Kidney (tissue), 14 donors: ENCODE data around the gene RBM17. TPM values are rescaled to one million over a fixed set of nuclear protein-coding genes. Genes with fewer than 3 reads are reported as not detected.
"Not testable (repeated sequence)": the region's sequence is repeated elsewhere in the genome, so short reads cannot be mapped to it uniquely, and the experiment has no call there.

Experiments used
- DNase-seq, 5 donors: peaks; one replicate each; pipeline ENCODE4 v3.0.0-alpha.2; 2013 to 2020
- FAIRE-seq: peaks from 2 replicates; lab custom pipeline; 2012; peaks lifted over from hg19 to GRCh38; lab: Jason Lieb, UNC
- H3K27ac ChIP-seq, 2 donors: one replicate each; pipeline ENCODE4 v1.7.0; 2013; ENCODE audit warnings: low read depth in 2 of 2, low read length in 2 of 2, inconsistent platforms in 1 of 2
- H3K27me3 ChIP-seq: one replicate; pipeline ENCODE4 v1.7.1; 2013; ENCODE audit warnings: low read length, inconsistent platforms; ENCODE audit not compliant: control insufficient read depth, insufficient read depth
- H3K36me3 ChIP-seq, 3 donors: one replicate each; pipeline versions ENCODE4 v1.7.0 to v1.7.1; 2013; ENCODE audit warnings: low read length in 3 of 3, control low read depth in 1 of 3, inconsistent platforms in 1 of 3; ENCODE audit not compliant: insufficient read depth in 3 of 3, control insufficient read depth in 2 of 3
- H3K4me1 ChIP-seq, 3 donors: one replicate each; pipeline versions ENCODE4 v1.7.0 to v1.7.1; 2013; ENCODE audit warnings: low read length in 3 of 3, inconsistent platforms in 1 of 3, low read depth in 1 of 3; ENCODE audit not compliant: control insufficient read depth in 2 of 3, insufficient read depth in 2 of 3
- H3K4me3 ChIP-seq, 3 donors: one replicate each; pipeline versions ENCODE4 v1.7.0 to v1.8.1; 2013; ENCODE audit warnings: low read length in 3 of 3, control low read depth in 1 of 3, inconsistent platforms in 1 of 3
- H3K9ac ChIP-seq, 3 donors: one replicate each; pipeline versions ENCODE4 v1.7.0 to v1.7.1; 2013; ENCODE audit warnings: low read length in 3 of 3, control low read depth in 1 of 3, inconsistent platforms in 1 of 3
- H3K9me3 ChIP-seq, 3 donors: one replicate each; pipeline versions ENCODE4 v1.7.0 to v1.7.1; 2013; ENCODE audit warnings: low read length in 3 of 3, control low read depth in 1 of 3, inconsistent platforms in 1 of 3; ENCODE audit not compliant: control insufficient read depth in 2 of 3, insufficient read depth in 1 of 3
- intact Hi-C: fragments of 100-400 bp; cut with DNase I; formaldehyde crosslinking; loops from one replicate; pipeline ENCODE4 v1.11.1; 2022
- polyA plus RNA-seq: library from polyadenylated mRNA; stranded (reverse); fragments of 350-450 nt; fragmentation: Illumina TruSeq; extraction: RNeasy Lipid Tissue Mini Kit (QIAGEN cat#74804); gene quantifications from one replicate; pipeline ENCODE4 v1.2.3, GENCODE V29; 2014; ENCODE audit warnings: low read depth, low replicate concordance; ENCODE audit not compliant: insufficient read depth
- total RNA-seq: library from RNA; stranded (reverse); fragmentation: NEBNext Ultra II Directional; extraction: Animal tissue kit (Norgen Biotek cat#: 25700); gene quantifications from one replicate; pipeline ENCODE4 v1.2.1, GENCODE V29; 2021
- TF ChIP-seq, protein P1 (sequence below): IDR thresholded peaks from 3 replicates; pipeline ENCODE4 v1.5.1; 2012; ENCODE audit warnings: mild to moderate bottlenecking, moderate library complexity, borderline replicate concordance; ENCODE audit not compliant: insufficient read depth; ENCODE audit errors: extremely low read depth
- donor health status: control.
- donor health status: control.
- donor health status: control.
- donor health status: control.
- donor health status: control.
- donor health status: DM: yes; HTN: yes; CAD: no.
- donor health status: Normal renal cell carcinoma (clear cell type).

RBM17 gene
- total and polyA plus RNA-seq, 2 donors from 2014 or later = 46.4 to 91.9 TPM

DNA sequence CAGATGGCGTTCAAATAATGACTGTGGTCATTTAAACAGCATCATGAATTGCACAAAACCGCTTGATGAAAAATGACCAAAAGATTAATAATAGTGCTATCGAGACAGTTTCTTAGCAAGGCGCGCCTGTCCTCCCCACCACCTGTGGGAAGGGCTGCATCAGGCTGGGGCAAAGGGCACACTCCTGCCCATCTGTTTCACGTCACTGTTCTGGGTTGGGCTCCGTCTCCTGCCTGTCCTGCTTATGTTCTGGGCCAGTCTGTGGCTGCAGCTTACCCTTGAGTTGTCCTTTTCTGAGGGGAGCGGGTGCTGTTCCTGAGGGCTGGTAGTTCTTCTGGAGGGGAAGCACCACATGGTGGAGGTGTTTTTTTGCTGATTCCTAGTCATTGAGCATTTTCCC is 13.3 kb downstream of the RBM17 start:
- H3K4me1 ChIP-seq = no peaks in the 10 kb centered on the region
- no peak for DNase-seq
- H3K4me3 ChIP-seq = no peak overlapping the region
- intact Hi-C loops = no loop called here
- FAIRE-seq = no peak
- no peaks in the 10 kb centered on the region for H3K27me3 ChIP-seq
- no peak overlapping the region for H3K27ac ChIP-seq
- no peaks in the 10 kb centered on the region for H3K9me3 ChIP-seq
- TF ChIP-seq, protein P1, sequence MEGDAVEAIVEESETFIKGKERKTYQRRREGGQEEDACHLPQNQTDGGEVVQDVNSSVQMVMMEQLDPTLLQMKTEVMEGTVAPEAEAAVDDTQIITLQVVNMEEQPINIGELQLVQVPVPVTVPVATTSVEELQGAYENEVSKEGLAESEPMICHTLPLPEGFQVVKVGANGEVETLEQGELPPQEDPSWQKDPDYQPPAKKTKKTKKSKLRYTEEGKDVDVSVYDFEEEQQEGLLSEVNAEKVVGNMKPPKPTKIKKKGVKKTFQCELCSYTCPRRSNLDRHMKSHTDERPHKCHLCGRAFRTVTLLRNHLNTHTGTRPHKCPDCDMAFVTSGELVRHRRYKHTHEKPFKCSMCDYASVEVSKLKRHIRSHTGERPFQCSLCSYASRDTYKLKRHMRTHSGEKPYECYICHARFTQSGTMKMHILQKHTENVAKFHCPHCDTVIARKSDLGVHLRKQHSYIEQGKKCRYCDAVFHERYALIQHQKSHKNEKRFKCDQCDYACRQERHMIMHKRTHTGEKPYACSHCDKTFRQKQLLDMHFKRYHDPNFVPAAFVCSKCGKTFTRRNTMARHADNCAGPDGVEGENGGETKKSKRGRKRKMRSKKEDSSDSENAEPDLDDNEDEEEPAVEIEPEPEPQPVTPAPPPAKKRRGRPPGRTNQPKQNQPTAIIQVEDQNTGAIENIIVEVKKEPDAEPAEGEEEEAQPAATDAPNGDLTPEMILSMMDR = no peak
- H3K9ac ChIP-seq = no peak overlapping the region
- peaks cover 2 to 18% (median 4%) of the 10 kb centered on the region in 3 donors for H3K36me3 ChIP-seq

DNA sequence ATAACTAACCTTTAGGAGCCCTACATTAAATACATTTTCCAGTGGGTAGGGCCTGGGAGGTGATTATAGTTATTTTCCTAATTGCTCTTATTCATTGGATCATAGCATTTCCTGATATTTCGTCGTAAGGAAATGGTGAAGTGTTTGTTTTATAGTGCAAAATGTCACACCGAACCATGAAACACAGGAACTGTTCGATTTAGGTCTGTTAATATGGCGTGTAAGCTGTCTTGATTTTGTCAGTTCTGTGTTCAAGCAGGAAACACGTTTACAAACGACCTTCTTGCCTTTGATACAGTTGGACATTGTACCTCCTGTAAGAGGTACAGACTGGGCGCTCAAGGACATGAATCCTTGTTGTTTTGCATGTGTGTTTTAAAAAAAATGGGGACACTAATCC is 14.8 kb downstream of the RBM17 start:
- no peaks in the 10 kb centered on the region for H3K27me3 ChIP-seq
- H3K4me3 ChIP-seq = no peak overlapping the region
- intact Hi-C loops = no loop called here
- H3K36me3 ChIP-seq = peaks cover 4 to 26% (median 4%) of the 10 kb centered on the region in 3 donors
- no peak overlapping the region for H3K9ac ChIP-seq
- no peak for FAIRE-seq
- no peak overlapping the region for H3K27ac ChIP-seq
- DNase-seq = no peak
- TF ChIP-seq, protein P1 = no peak
- no peaks in the 10 kb centered on the region for H3K9me3 ChIP-seq
- H3K4me1 ChIP-seq = no peaks in the 10 kb centered on the region

DNA sequence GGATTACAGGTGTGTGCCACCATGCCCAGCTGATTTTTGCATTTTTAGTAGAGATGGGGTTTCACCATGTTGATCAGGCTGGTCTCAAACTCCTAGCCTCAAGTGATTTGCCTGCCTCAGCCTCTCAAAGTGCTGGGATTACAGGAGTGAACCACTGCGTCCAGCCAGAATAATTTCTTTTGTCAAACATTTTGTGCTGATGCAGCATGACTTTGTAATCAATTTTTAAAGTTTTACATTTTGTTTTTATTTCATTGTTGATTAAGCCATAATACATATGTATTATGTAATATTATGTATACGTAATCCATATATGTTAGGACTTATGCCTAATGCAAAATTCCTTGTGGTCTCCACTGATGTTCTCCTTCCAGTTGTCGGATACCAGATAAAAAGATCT is 18.8 kb downstream of the RBM17 start:
- H3K36me3 ChIP-seq = peaks cover 9 to 55% (median 24%) of the 10 kb centered on the region in 3 donors
- intact Hi-C loops = loop anchor here (5.0 kb wide), 1 partner anchor 295 kb away; no protein-coding TSS in a partner anchor
- DNase-seq, FAIRE-seq, H3K27me3 ChIP-seq, H3K27ac ChIP-seq, H3K9ac ChIP-seq, H3K9me3 ChIP-seq, H3K4me1 ChIP-seq, H3K4me3 ChIP-seq: not testable (repeated sequence)

DNA sequence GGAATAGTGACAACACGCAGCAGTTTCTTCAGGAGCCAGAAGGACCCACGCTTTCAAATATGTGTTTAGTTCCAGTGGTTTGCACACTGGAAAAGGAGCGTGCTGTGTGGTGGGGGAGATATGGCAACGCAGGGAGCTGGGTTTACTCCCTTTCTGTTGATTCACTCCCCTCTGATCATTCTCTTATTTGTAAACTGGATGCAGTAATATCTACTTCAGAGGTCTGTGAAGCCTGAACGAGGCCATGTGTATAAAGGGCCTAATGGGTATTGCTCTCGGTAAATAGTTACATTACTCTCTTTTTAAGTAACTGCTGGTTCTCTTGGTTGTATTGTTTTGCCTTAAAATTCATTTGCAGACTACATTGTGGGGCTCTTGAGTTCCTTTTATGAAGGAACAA is 19.2 kb downstream of the RBM17 start:
- no peak for FAIRE-seq
- H3K9ac ChIP-seq = no peak overlapping the region
- H3K9me3 ChIP-seq = no peaks in the 10 kb centered on the region
- no peaks in the 10 kb centered on the region for H3K4me1 ChIP-seq
- no peak for DNase-seq
- no peak overlapping the region for H3K27ac ChIP-seq
- H3K4me3 ChIP-seq = no peak overlapping the region
- TF ChIP-seq, protein P1 = no peak
- H3K36me3 ChIP-seq = peaks cover 12 to 58% (median 27%) of the 10 kb centered on the region in 3 donors
- H3K27me3 ChIP-seq = no peaks in the 10 kb centered on the region
- intact Hi-C loops = loop anchor here (5.0 kb wide), 1 partner anchor 294 kb away; no protein-coding TSS in a partner anchor
